ENCODE data around the gene SNX6. TPM values are rescaled to one million over a fixed set of nuclear protein-coding genes. Genes with fewer than 3 reads are reported as not detected.
A peak's percentile ranks its signal among the peaks of the same experiment; 100 is the strongest.

The SNX6 gene
- total RNA-seq, result 10 to 100 TPM; 81.0 to 82.6 TPM
- polyA plus RNA-seq, result 100 to 1,000 TPM; 145 to 212 TPM

GRCh38 chr14:34629657-34630529 is at the start of gene SNX6:
TSS of gene SNX6 (minus strand) at chr14:34630148. CDS start at chr14:34630116, 32 bp downstream.
- Mint-ChIP-seq H3K9me3 (no peaks in the 10 kb centered on the region), H3K36me3 (peaks cover 0 to 19% of the 10 kb centered on the region in 2 donors), H3K4me3 (peak within 1 kb of the TSS; percentile 87 to 99 (median 96)), H3K27ac (peak within 1 kb of the TSS; percentile 91 to 98 (median 95)), H3K4me1 (peaks cover 13 to 42% (median 29%) of the 10 kb centered on the region in 4 donors), H3K27me3 (peaks cover 0 to 2% of the 10 kb centered on the region in 2 donors)
- peaks cover 46% of the 10 kb centered on the region for H3K4me1 ChIP-seq (ENCODE audit: insufficient read depth, low read length)
- ChIA-PET POLR2A (ENCODE audit: partially characterized antibody) (interaction anchor here (0.7 to 1.4 kb wide), 13 partner anchors 11 to 662 kb away, joined by 3 to 11 read pairs (median 4); partner anchors contain the start of genes CFL2, FAM177A1, PPP2R3C and PRORP), CTCF (ENCODE audit: partially characterized antibody) (interaction anchor here (1.2 to 1.5 kb wide), 2 partner anchors 42 to 93 kb away, joined by 4 read pairs; no protein-coding TSS in a partner anchor)
- H3K4me3 ChIP-seq (ENCODE audit: low read length in 2 of 2), result peak within 1 kb of the TSS; percentile 83 to 88
- no peaks in the 10 kb centered on the region for H3K27me3 ChIP-seq (ENCODE audit: insufficient read depth, low read length)
- intact Hi-C loops (cut with micrococcal nuclease), result loop anchor here (1.0 to 10.0 kb wide), 8 partner anchors 37 to 493 kb away; partner anchors contain the start of genes CFL2, EAPP, FAM177A1 and PRORP
- peak; percentile 83 to 86 (median 84) for DNase-seq
- no peaks in the 10 kb centered on the region for H3K9me3 ChIP-seq (ENCODE audit: control insufficient read depth in 1 of 2, low read length in 2 of 2)
- no peaks in the 10 kb centered on the region for H3K36me3 ChIP-seq (ENCODE audit: insufficient read depth, low read length)
- peak within 1 kb of the TSS; percentile 97 for H3K27ac ChIP-seq (ENCODE audit: low read depth, low read length)

- no peak overlapping the region for H3K27ac ChIP-seq (ENCODE audit: low read depth, low read length)
- H3K27me3 ChIP-seq (ENCODE audit: insufficient read depth, low read length), result no peaks in the 10 kb centered on the region
- intact Hi-C loops (cut with micrococcal nuclease), result loop anchor here (10.0 kb wide), 1 partner anchor 326 kb away; no protein-coding TSS in a partner anchor
- peaks cover 7% of the 10 kb centered on the region for H3K4me1 ChIP-seq (ENCODE audit: insufficient read depth, low read length)
- DNase-seq, result no peak
- POLR2A ChIA-PET (ENCODE audit: partially characterized antibody), result no interaction called here
- no peaks in the 10 kb centered on the region for H3K9me3 ChIP-seq (ENCODE audit: control insufficient read depth in 1 of 2, low read length in 2 of 2)
- CTCF ChIA-PET (ENCODE audit: partially characterized antibody), result interaction anchor here (1.3 kb wide), 1 partner anchor 13 kb away, joined by 3 read pairs; no protein-coding TSS in a partner anchor
- H3K4me1 Mint-ChIP-seq, result peaks cover 0 to 3% (median 0%) of the 10 kb centered on the region in 4 donors
- H3K27me3 Mint-ChIP-seq, result no peaks in the 10 kb centered on the region
- no peaks in the 10 kb centered on the region for H3K9me3 Mint-ChIP-seq
- no peak overlapping the region for H3K4me3 Mint-ChIP-seq
- peak overlapping the region in 1 of 7 donors; percentile 62 for H3K27ac Mint-ChIP-seq
- H3K4me3 ChIP-seq (ENCODE audit: low read length in 2 of 2), result no peak overlapping the region
- H3K36me3 ChIP-seq (ENCODE audit: insufficient read depth, low read length), result no peaks in the 10 kb centered on the region
- H3K36me3 Mint-ChIP-seq, result no peaks in the 10 kb centered on the region
Observed at GRCh38 chr14:34678735-34679134, 48.8 kb upstream of the SNX6 start.

GRCh38 chr14:34678306-34678705 is 48.4 kb upstream of the SNX6 start:
- H3K4me3 ChIP-seq (ENCODE audit: low read length in 2 of 2), result no peak overlapping the region
- H3K36me3 ChIP-seq (ENCODE audit: insufficient read depth, low read length), result no peaks in the 10 kb centered on the region
- peaks cover 0 to 3% (median 0%) of the 10 kb centered on the region in 4 donors for H3K4me1 Mint-ChIP-seq
- H3K27me3 ChIP-seq (ENCODE audit: insufficient read depth, low read length), result no peaks in the 10 kb centered on the region
- H3K27ac ChIP-seq (ENCODE audit: low read depth, low read length), result no peak overlapping the region
- no peaks in the 10 kb centered on the region for H3K36me3 Mint-ChIP-seq
- POLR2A ChIA-PET (ENCODE audit: partially characterized antibody), result no interaction called here
- no peaks in the 10 kb centered on the region for H3K27me3 Mint-ChIP-seq
- no peak overlapping the region for H3K4me3 Mint-ChIP-seq
- CTCF ChIA-PET (ENCODE audit: partially characterized antibody), result interaction anchor here (1.3 kb wide), 1 partner anchor 13 kb away, joined by 3 read pairs; no protein-coding TSS in a partner anchor
- DNase-seq, result no peak
- H3K4me1 ChIP-seq (ENCODE audit: insufficient read depth, low read length), result peaks cover 6% of the 10 kb centered on the region
- H3K27ac Mint-ChIP-seq, result peak overlapping the region in 1 of 7 donors; percentile 62
- intact Hi-C loops (cut with micrococcal nuclease), result loop anchor here (10.0 kb wide), 1 partner anchor 326 kb away; no protein-coding TSS in a partner anchor
- no peaks in the 10 kb centered on the region for H3K9me3 ChIP-seq (ENCODE audit: control insufficient read depth in 1 of 2, low read length in 2 of 2)
- H3K9me3 Mint-ChIP-seq, result no peaks in the 10 kb centered on the region

DNA sequence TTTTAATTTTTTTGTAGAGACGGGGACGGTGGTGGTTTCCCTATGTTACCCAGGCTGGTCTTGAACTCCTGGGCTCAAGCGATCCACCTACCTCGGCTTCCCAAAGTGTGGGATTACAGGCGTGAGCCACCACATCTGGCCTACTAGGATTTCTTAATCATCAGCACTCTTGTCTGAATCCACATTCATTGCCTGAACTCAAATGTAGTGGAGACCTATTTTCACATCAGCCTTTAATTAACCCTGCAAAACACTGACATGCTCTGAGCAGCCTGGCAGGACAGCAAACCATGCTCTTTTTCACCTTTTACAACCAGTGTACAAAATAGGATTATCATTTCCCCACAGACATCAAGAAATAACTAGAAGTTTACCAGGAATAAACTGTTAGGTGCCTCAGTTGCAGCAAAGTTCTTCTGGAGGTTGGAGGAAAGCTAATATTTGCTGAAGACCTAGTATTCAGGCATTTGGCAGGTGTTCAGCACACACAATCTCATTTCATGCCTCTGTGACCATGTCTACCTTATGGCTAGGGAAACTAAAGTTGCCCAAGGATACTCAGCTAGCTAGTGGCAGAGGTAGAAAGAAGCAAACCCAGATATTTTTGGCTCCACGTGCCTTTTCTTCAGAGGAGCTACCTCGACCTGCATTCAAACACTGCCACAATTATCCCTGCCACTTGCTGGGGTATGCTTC is 46.7 kb upstream of the SNX6 start:
- H3K27ac Mint-ChIP-seq, result no peak overlapping the region
- CTCF ChIA-PET (ENCODE audit: partially characterized antibody), result interaction anchor here (10.3 kb wide), 1 partner anchor 48 kb away, joined by 139 read pairs; no protein-coding TSS in a partner anchor
- H3K27me3 Mint-ChIP-seq, result no peaks in the 10 kb centered on the region
- DNase-seq, result no peak
- POLR2A ChIA-PET (ENCODE audit: partially characterized antibody), result no interaction called here
- Histone ChIP-seq H3K36me3 (ENCODE audit: insufficient read depth, low read length) (no peaks in the 10 kb centered on the region), H3K4me1 (ENCODE audit: insufficient read depth, low read length) (no peaks in the 10 kb centered on the region), H3K4me3 (ENCODE audit: low read length in 2 of 2) (no peak overlapping the region), H3K9me3 (ENCODE audit: control insufficient read depth in 1 of 2, low read length in 2 of 2) (no peaks in the 10 kb centered on the region), H3K27ac (ENCODE audit: low read depth, low read length) (no peak overlapping the region), H3K27me3 (ENCODE audit: insufficient read depth, low read length) (no peaks in the 10 kb centered on the region)
- peaks cover 0 to 3% (median 0%) of the 10 kb centered on the region in 4 donors for H3K4me1 Mint-ChIP-seq
- H3K4me3 Mint-ChIP-seq, result no peak overlapping the region
- no peaks in the 10 kb centered on the region for H3K36me3 Mint-ChIP-seq
- intact Hi-C loops (cut with micrococcal nuclease), result loop anchor here (10.0 kb wide), 1 partner anchor 328 kb away; no protein-coding TSS in a partner anchor
- H3K9me3 Mint-ChIP-seq, result no peaks in the 10 kb centered on the region

- no peak for DNase-seq
- POLR2A ChIA-PET (ENCODE audit: partially characterized antibody), result no interaction called here
- CTCF ChIA-PET (ENCODE audit: partially characterized antibody), result interaction anchor here (0.7 to 10.3 kb wide), 12 partner anchors 18 to 743 kb away, joined by 3 to 139 read pairs (median 6); partner anchors contain the start of genes BAZ1A and CFL2
- Histone ChIP-seq H3K36me3 (ENCODE audit: insufficient read depth, low read length) (no peaks in the 10 kb centered on the region), H3K9me3 (ENCODE audit: control insufficient read depth in 1 of 2, low read length in 2 of 2) (no peaks in the 10 kb centered on the region), H3K4me1 (ENCODE audit: insufficient read depth, low read length) (no peaks in the 10 kb centered on the region), H3K27me3 (ENCODE audit: insufficient read depth, low read length) (no peaks in the 10 kb centered on the region), H3K4me3 (ENCODE audit: low read length in 2 of 2) (no peak overlapping the region), H3K27ac (ENCODE audit: low read depth, low read length) (no peak overlapping the region)
- Mint-ChIP-seq H3K9me3 (no peaks in the 10 kb centered on the region), H3K27ac (no peak overlapping the region), H3K4me3 (no peak overlapping the region), H3K36me3 (no peaks in the 10 kb centered on the region), H3K27me3 (no peaks in the 10 kb centered on the region), H3K4me1 (peaks cover 0 to 3% (median 0%) of the 10 kb centered on the region in 4 donors)
- intact Hi-C loops (cut with micrococcal nuclease), result loop anchor here (2.0 to 10.0 kb wide), 3 partner anchors 199 to 739 kb away; no protein-coding TSS in a partner anchor
Observed at GRCh38 chr14:34673702-34674101, 43.8 kb upstream of the SNX6 start.

DNA sequence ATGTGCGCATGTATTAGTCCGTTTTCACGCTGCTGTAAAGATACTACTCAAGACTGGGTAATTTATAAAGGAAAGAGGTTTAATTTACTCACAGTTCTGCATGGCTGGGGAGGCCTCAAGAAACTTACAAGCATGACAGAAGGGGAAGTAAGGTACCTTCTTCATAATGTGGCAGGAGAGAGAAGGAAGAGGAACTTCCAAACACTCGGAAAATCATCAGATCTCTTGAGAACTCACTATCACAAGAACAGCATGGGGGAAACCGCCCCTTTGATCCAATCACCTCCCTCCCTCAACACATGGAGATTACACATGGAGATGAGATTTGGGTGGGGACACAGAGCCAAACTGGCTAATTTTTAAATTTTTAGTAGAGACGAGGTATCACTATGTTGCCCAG is 41.8 kb upstream of the SNX6 start:
- Histone ChIP-seq H3K36me3 (ENCODE audit: insufficient read depth, low read length) (no peaks in the 10 kb centered on the region), H3K9me3 (ENCODE audit: control insufficient read depth in 1 of 2, low read length in 2 of 2) (no peaks in the 10 kb centered on the region), H3K27me3 (ENCODE audit: insufficient read depth, low read length) (no peaks in the 10 kb centered on the region), H3K4me3 (ENCODE audit: low read length in 2 of 2) (no peak overlapping the region), H3K4me1 (ENCODE audit: insufficient read depth, low read length) (peaks cover 3% of the 10 kb centered on the region), H3K27ac (ENCODE audit: low read depth, low read length) (no peak overlapping the region)
- CTCF ChIA-PET (ENCODE audit: partially characterized antibody), result interaction anchor here (0.6 to 10.3 kb wide), 13 partner anchors 10 to 751 kb away, joined by 3 to 139 read pairs (median 8); partner anchors contain the start of gene SNX6
- no peak for DNase-seq
- no peaks in the 10 kb centered on the region for H3K9me3 Mint-ChIP-seq
- no peak overlapping the region for H3K27ac Mint-ChIP-seq
- no peaks in the 10 kb centered on the region for H3K27me3 Mint-ChIP-seq
- H3K4me1 Mint-ChIP-seq, result peaks cover 0 to 3% (median 0%) of the 10 kb centered on the region in 4 donors
- intact Hi-C loops (cut with micrococcal nuclease), result loop anchor here (1.0 to 10.0 kb wide), 5 partner anchors 52 to 751 kb away; no protein-coding TSS in a partner anchor
- POLR2A ChIA-PET (ENCODE audit: partially characterized antibody), result interaction anchor here (0.6 kb wide), 1 partner anchor 51 kb away, joined by 4 read pairs; no protein-coding TSS in a partner anchor
- no peak overlapping the region for H3K4me3 Mint-ChIP-seq
- H3K36me3 Mint-ChIP-seq, result no peaks in the 10 kb centered on the region
